ENCODE results near the gene STMN3.

The STMN3 gene

DNA sequence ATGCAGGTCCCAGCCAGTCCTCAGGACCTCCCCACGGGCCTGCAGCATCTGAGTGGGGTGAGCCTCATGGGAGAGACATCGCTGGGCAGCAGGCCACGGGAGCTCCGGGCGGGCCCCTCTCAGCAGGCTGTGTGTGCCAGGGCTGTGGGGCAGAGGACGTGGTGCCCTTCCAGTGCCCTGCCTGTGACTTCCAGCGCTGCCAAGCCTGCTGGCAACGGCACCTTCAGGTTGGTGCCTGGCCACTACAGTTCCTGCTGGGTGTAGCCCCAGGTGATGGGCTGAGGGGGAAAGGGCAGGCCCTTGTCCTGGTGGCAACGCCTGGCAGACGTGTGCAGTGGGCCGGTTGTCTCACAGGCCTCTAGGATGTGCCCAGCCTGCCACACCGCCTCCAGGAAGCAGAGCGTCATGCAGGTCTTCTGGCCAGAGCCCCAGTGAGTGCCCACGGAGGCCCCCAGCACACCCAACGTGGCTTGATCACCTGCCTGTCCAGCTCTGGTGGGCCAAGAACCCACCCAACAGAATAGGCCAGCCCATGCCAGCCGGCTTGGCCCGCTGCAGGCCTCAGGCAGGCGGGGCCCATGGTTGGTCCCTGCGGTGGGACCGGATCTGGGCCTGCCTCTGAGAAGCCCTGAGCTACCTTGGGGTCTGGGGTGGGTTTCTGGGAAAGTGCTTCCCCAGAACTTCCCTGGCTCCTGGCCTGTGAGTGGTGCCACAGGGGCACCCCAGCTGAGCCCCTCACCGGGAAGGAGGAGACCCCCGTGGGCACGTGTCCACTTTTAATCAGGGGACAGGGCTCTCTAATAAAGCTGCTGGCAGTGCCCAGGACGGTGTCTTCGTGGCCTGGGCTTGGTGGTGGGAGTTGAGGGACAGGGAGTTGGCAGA, 42.4 kb upstream of the STMN3 start:
- H3K9me3 ChIP-seq, result no peaks in the 10 kb centered on the region

DNA sequence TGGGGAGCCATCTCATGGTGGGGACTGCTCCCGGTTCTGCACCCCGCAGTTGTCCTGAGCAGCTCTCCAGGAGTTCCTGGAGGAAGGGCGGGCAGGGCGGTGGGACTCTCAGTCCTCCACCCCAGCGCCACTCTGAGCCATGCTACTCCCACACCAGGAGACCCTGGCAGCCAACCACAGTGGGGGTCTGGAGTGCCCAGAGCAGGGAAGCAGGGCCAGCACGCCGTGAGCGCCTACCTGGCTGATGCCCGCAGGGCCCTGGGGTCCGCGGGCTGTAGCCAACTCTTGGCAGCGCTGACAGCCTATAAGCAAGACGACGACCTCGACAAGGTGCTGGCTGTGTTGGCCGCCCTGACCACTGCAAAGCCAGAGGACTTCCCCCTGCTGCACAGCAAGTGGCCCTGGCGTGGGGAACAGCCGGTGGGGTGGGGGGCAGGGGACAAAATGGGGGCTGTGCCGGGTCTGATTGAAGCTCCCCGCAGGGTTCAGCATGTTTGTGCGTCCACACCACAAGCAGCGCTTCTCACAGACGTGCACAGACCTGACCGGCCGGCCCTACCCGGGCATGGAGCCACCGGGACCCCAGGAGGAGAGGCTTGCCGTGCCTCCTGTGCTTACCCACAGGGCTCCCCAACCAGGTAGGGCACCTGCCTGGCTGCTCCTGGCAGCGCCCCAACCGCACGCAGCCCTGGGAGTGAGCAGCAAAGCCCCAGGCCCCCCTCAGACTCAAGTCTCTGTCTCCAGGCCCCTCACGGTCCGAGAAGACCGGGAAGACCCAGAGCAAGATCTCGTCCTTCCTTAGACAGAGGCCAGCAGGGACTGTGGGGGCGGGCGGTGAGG, 41.6 kb upstream of the STMN3 start:
- no peaks in the 10 kb centered on the region for H3K27me3 ChIP-seq (ENCODE audit: low read depth)
- peaks cover 8% of the 10 kb centered on the region for H3K36me3 ChIP-seq (replicated peaks)
- DNase-seq (ENCODE audit: low spot score in 2 of 2), result no peak
- H3K4me1 ChIP-seq, result no peaks in the 10 kb centered on the region
- no peaks in the 10 kb centered on the region for H3K9me3 ChIP-seq
- in situ Hi-C loops (cut with MboI; ENCODE audit: low sequenced_read_pairs), result no loop called here
- H3K4me3 ChIP-seq, result no peak overlapping the region

More for the DNA sequence above, 42.4 kb upstream of the STMN3 start:
- Histone ChIP-seq H3K27me3 (ENCODE audit: low read depth) (no peaks in the 10 kb centered on the region), H3K4me3 (no peak overlapping the region), H3K36me3 (replicated peaks) (peaks cover 8% of the 10 kb centered on the region), H3K4me1 (no peaks in the 10 kb centered on the region)
- in situ Hi-C loops (cut with MboI; ENCODE audit: low sequenced_read_pairs), result no loop called here
- peak in 1 of 2 experiments; percentile 14 for DNase-seq (ENCODE audit: low spot score in 2 of 2)

DNA sequence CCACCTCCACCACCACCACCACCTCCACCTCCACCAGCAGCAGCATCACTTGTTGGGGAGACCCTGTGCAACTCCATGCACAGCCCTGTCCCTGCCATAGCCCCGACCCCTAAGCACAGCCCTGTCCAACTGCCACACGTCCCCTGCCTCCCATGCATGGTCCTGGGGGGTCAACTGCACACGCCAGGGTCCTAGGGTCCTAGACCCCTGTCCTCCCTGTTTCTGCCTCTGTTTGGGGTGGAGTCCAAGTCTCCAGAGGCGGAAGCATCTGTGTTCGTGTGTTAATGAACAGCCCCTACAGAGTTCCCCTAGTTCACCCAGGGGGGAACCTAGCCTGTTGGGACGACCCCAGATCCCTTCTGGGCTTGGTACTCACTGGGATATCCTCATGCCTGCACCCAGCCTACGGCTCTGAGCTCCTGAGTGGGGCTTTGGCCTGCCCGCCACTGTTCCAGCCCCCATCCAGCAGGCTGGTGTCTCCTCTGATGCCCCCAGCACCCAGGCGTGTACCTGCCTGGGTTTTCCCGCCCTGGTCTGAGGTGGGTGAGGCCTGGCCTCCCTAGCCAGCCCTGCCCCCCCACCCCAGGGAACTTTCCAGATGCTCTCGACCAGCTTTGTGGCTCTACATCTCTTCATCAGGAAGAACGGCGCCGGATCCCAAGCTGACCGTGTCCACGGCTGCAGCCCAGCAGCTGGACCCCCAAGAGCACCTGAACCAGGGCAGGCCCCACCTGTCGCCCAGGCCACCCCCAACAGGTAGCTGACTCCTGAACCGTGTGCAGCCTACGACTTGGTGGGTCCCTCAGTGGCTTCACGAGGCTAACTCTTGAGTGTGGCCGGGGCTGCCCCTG, 40.7 kb upstream of the STMN3 start:
- Histone ChIP-seq H3K27me3 (ENCODE audit: low read depth) (no peaks in the 10 kb centered on the region), H3K36me3 (replicated peaks) (peaks cover 8% of the 10 kb centered on the region), H3K9me3 (no peaks in the 10 kb centered on the region), H3K4me3 (no peak overlapping the region), H3K4me1 (no peaks in the 10 kb centered on the region)
- no peak for DNase-seq (ENCODE audit: low spot score in 2 of 2)
- in situ Hi-C loops (cut with MboI; ENCODE audit: low sequenced_read_pairs), result no loop called here

DNA sequence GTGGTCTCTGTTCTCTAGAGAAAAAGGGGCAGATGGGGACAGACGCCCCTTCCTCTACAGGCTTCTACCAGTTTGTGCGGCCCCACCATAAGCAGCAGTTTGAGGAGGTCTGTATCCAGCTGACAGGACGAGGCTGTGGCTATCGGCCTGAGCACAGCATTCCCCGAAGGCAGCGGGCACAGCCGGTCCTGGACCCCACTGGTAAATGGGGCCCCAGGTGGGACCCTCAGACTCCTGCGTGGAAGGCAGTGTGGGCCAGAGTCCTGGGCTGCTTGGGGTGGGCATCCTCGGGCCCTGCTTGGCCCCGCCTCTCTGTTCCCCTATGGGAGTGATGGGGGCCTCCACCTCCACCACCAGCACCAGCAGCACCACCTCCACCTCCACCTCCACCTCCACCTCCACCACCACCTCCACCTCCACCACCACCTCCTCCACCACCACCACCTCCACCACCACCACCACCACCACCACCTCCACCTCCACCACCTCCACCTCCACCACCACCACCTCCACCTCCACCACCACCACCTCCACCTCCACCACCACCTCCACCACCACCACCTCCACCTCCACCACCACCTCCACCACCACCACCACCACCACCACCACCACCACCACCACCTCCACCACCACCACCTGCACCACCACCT, 40.0 kb upstream of the STMN3 start:
- Histone ChIP-seq H3K27me3 (ENCODE audit: low read depth) (no peaks in the 10 kb centered on the region), H3K9me3 (no peaks in the 10 kb centered on the region), H3K36me3 (replicated peaks) (peaks cover 8% of the 10 kb centered on the region), H3K4me3 (no peak overlapping the region), H3K4me1 (no peaks in the 10 kb centered on the region)
- in situ Hi-C loops (cut with MboI; ENCODE audit: low sequenced_read_pairs), result no loop called here
- no peak for DNase-seq (ENCODE audit: low spot score in 2 of 2)

DNA sequence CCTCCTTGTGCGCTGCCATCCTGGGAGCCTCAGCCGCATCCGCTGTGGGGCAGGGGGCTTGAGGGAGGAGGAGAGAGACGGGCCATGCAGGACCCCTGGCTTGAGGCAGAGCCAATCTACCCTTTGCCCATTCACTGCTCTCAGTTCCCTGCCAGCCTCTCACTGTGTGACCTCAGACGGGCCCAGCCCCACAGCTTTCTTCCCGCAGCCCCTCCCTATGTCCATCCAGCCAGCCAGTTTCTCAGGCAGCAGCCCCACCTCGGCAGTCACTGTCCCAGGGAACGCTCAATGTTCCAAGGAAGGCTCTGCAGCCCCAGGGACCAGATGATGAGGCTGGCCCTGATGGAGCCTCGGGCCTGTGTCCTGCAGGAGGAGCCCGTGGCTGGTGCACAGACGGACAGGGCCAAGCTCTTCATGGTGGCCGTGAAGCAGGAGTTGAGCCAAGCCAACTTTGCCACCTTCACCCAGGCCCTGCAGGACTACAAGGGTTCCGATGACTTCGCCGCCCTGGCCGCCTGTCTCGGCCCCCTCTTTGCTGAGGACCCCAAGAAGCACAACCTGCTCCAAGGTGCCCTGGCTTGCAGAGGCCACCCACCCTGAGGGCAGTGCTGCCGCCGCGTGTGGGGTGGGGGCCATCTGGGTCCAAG, 39.3 kb upstream of the STMN3 start:
- Histone ChIP-seq H3K4me1 (no peaks in the 10 kb centered on the region), H3K4me3 (no peak overlapping the region), H3K9me3 (no peaks in the 10 kb centered on the region), H3K27me3 (ENCODE audit: low read depth) (no peaks in the 10 kb centered on the region), H3K36me3 (replicated peaks) (peaks cover 8% of the 10 kb centered on the region)
- no peak for DNase-seq (ENCODE audit: low spot score in 2 of 2)
- in situ Hi-C loops (cut with MboI; ENCODE audit: low sequenced_read_pairs), result no loop called here

DNA sequence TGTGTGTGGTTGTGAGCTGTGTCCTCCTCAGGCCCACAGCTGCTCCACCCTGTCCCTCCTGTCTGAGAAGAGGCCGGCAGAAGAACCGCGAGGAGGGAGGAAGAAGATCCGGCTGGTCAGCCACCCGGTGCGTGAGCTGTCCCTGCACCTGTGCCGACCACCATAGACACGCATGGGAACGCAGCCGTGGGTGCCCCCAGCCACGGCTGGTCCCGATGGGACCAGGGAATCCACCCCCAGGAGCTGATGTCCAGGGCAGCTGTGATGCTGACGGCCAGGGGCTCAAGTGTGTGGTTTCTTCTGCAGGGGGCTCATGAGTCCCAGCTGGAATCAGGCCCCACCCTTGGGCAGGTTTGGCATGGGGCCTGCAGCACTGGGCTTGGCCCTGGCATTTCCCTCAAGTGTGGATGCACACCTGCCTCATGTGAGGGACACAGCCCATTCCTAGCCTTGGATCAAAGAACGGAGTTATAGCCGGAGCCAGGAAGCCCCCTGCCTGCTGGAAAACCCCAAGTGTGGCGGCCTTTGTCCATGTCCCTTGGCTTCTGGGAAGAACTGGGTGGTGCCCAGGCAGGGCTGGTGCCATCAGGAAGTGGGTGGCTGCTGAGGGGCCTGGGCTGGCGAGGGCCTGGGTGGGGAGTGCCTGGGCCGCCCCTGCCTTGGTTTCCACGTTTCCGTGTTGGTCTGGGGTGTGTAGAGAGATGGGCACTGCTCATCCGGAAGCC, 38.6 kb upstream of the STMN3 start:
- peaks cover 8% of the 10 kb centered on the region for H3K36me3 ChIP-seq (replicated peaks)
- H3K4me3 ChIP-seq, result no peak overlapping the region
- no peaks in the 10 kb centered on the region for H3K4me1 ChIP-seq
- DNase-seq (ENCODE audit: low spot score in 2 of 2), result no peak
- in situ Hi-C loops (cut with MboI; ENCODE audit: low sequenced_read_pairs), result no loop called here
- H3K27me3 ChIP-seq (ENCODE audit: low read depth), result no peaks in the 10 kb centered on the region
- no peaks in the 10 kb centered on the region for H3K9me3 ChIP-seq

DNA sequence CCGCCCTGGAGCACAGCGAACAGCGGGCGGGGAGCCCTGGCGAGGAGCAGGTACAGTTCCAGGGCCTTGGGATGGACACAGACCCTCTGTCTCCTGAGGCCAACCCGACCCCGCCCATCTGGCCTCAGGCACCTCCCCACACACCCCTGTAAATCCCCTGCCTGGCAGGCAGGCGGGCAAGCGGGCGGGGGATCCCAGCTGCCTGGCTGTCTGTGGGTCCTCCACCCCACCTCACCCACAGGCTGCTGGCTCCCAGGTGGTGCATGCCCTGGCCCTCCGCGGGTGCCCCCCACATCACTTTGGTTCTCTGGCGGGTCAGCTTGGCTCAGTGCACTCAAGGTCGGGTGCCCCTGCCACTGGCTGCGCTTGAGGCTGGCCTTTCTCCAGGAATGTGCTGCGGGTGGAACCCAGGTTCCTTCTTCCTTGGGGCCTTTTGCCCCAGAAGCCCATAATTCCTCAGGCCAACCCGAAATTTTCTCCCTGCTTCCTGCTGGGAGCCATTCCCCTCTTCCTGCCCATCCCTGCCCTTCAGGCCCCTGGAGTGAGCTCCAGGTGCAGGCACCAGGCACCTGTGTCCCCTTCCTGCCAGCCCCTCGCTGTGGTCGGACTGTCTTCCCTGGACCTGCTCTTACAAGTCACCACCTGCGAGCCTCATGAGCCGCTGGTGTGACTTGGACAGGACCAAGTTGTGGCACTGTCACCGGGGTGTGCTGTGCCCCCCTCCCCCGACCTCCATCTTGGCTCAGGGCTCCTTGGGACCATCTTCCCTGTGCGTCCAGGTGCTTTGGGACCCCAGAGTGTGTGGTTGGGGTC, 37.9 kb upstream of the STMN3 start:
- no peaks in the 10 kb centered on the region for H3K27me3 ChIP-seq (ENCODE audit: low read depth)
- H3K4me3 ChIP-seq, result no peak overlapping the region
- in situ Hi-C loops (cut with MboI; ENCODE audit: low sequenced_read_pairs), result no loop called here
- DNase-seq (ENCODE audit: low spot score in 2 of 2), result no peak
- H3K36me3 ChIP-seq (replicated peaks), result peaks cover 8% of the 10 kb centered on the region
- H3K9me3 ChIP-seq, result no peaks in the 10 kb centered on the region
- no peaks in the 10 kb centered on the region for H3K4me1 ChIP-seq

DNA sequence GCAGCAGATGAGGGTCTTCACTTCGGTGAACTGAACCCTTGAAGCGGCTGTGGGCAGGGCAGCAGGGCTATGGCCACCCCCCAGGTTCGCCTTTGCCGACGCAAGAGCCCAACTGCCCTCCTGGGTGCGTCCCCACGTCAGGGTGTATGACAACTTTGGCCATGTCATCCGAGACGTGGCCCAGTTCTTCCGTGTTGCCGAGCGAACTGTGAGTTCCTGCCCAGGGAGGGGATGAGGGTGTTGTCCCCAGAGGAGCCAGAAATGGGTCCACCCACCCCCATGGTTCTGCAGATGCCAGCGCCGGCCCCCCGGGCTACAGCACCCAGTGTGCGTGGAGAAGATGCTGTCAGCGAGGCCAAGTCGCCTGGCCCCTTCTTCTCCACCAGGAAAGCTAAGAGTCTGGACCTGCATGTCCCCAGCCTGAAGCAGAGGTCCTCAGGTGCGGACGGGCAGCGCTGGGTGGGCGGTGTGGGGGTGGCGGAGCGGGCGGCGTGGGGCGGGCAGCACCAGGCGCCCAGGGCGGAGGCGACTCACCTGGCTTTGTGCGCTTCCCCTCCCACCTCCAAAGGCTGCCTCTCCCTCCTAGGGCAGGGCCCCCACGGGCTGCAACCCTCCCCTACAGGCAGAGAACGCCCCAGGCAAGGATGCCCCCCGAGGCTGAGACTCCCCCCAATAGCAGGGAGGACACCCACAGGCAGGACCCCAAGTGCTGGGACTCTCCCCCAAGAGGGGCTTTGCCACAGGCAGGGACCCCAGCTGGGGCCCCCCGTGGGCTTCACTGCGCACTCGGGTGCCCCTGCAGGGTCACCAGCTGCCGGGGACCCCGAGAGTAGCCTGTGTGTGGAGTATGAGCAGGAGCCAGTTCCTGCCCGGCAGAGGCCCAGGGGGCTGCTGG, 37.0 kb upstream of the STMN3 start:
- in situ Hi-C loops (cut with MboI; ENCODE audit: low sequenced_read_pairs), result no loop called here
- Histone ChIP-seq H3K36me3 (replicated peaks) (peaks cover 5% of the 10 kb centered on the region), H3K4me3 (no peak overlapping the region), H3K9me3 (no peaks in the 10 kb centered on the region), H3K4me1 (no peaks in the 10 kb centered on the region), H3K27me3 (ENCODE audit: low read depth) (no peaks in the 10 kb centered on the region)
- no peak for DNase-seq (ENCODE audit: low spot score in 2 of 2)

DNA sequence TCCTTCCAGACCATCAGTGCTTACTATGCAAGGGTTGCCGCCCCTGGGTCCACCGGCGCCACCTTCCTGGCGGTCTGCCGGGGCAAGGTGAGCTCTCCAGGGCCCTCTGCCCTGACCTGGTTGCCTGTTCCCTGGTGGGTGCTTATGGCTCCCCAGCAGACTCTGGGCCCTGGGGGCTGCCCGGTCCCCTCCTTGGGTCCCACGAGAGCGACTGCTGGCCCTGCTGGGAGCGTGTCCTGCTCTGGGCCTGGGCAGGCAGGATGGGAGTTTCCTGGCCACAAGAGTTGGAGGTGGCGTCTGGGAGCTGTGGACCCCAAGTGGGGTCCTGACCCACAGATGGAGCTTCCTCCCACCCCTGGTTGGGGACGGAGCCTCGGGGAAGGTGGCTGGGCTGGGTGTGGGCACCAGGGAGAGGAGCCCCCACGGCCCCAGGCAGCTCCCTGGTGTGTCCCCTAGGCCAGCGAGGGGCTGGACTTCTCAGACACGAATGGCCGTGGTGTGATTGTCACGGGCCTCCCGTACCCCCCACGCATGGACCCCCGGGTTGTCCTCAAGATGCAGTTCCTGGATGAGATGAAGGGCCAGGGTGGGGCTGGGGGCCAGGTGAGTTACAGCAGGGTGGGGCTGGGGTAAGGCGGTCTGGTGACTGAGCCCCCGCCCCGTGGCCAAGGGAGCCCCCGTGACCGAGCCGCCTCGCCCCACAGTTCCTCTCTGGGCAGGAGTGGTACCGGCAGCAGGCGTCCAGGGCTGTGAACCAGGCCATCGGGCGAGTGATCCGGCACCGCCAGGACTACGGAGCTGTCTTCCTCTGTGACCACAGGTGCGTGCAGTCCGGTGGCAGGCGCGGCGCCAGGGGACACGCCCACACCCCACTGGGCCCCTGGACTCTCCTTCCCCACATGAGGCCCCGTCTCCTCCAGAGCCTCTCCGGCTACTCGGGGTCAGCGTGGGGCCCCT, 36.1 kb upstream of the STMN3 start:
- no peaks in the 10 kb centered on the region for H3K9me3 ChIP-seq
- DNase-seq (ENCODE audit: low spot score in 2 of 2), result no peak
- in situ Hi-C loops (cut with MboI; ENCODE audit: low sequenced_read_pairs), result no loop called here
- H3K36me3 ChIP-seq (replicated peaks), result peaks cover 5% of the 10 kb centered on the region
- H3K27me3 ChIP-seq (ENCODE audit: low read depth), result no peaks in the 10 kb centered on the region
- no peaks in the 10 kb centered on the region for H3K4me1 ChIP-seq
- H3K4me3 ChIP-seq, result no peak overlapping the region

DNA sequence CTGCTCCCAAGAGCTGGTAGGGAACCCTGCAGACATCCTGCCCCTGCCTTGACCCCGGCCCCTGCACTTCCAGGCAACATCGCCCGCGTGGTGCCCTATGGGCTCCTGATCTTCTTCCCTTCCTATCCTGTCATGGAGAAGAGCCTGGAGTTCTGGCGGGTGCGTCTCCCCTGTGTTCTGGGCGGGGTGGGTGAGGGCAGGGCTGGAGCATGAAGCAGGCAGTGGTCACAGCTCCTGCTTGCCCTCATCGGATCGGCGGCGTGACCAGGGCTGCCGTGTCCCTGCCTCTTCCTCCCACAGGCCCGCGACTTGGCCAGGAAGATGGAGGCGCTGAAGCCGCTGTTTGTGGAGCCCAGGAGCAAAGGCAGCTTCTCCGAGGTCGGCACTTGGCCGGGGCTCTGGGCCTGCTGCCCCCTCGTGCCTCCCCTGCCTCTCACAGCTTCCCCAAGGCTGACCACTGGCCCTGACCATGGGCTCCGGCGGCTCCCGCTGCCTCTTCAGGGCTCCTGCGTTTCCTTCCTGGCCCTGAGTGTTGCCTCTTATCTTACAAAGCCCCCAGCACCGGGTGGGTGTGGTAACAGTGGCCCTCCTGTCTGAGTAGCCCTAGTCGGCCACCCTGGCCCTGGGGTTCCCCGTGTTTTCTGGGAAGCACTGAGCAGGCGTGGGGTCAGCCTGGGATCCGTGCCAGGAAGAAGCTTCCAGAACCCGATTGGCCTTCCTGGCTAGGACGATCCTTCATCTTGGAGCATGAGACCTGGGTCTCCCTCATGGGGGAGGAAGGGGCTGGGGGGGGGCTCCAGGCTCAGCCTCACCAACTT, 35.2 kb upstream of the STMN3 start:
- in situ Hi-C loops (cut with MboI; ENCODE audit: low sequenced_read_pairs), result no loop called here
- H3K4me1 ChIP-seq, result no peaks in the 10 kb centered on the region
- H3K4me3 ChIP-seq, result no peak overlapping the region
- H3K36me3 ChIP-seq (replicated peaks), result no peaks in the 10 kb centered on the region
- no peaks in the 10 kb centered on the region for H3K27me3 ChIP-seq (ENCODE audit: low read depth)
- DNase-seq (ENCODE audit: low spot score in 2 of 2), result no peak
- no peaks in the 10 kb centered on the region for H3K9me3 ChIP-seq

All from HAP-1 (cell line).